ENCODE measurements around the gene SLC38A11.
"Not testable (repeated sequence)": the region's sequence is repeated elsewhere in the genome, so short reads cannot be mapped to it uniquely, and the experiment has no call there.

Gene SLC38A11

DNA sequence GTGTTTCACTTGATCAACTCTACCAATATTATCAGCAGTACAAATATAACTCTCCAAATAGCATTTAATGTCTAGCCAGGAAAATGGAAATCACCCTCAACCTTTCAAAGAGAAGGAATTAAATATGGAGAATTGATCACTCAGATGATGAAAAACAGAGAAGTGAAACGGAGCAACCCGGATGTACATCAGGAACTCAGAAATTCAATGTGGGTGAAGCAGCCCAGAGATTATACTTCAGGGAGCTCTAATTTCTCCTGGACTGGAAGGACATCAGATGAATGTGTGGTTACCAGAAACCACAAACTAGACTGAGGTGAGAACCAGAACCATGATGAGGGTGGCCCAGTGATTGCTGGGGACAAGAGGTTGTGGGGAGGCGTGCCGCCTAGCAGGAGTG lies 78.2 kb downstream of the SLC38A11 start:
- DNase-seq: no peak
- no peak for ATAC-seq

GRCh38 chr2:164875334-164876205 lies 79.8 kb downstream of the SLC38A11 start:
- ATAC-seq (no peak), DNase-seq (no peak)

- ATAC-seq (no peak), DNase-seq (no peak)
These were observed 82.0 kb downstream of the SLC38A11 start for GRCh38 chr2:164873210-164873908.

- no peak for ATAC-seq
These were observed 83.9 kb downstream of the SLC38A11 start for GRCh38 chr2:164871404-164871803.

GRCh38 chr2:164869420-164869772 lies 85.9 kb downstream of the SLC38A11 start:
- ATAC-seq (no peak), DNase-seq (no peak)

More at GRCh38 chr2:164871404-164871803, 83.9 kb downstream of the SLC38A11 start:
- DNase-seq: no peak

- DNase-seq (no peak), ATAC-seq (no peak)
These were observed 86.5 kb downstream of the SLC38A11 start for GRCh38 chr2:164868563-164869419.

DNA sequence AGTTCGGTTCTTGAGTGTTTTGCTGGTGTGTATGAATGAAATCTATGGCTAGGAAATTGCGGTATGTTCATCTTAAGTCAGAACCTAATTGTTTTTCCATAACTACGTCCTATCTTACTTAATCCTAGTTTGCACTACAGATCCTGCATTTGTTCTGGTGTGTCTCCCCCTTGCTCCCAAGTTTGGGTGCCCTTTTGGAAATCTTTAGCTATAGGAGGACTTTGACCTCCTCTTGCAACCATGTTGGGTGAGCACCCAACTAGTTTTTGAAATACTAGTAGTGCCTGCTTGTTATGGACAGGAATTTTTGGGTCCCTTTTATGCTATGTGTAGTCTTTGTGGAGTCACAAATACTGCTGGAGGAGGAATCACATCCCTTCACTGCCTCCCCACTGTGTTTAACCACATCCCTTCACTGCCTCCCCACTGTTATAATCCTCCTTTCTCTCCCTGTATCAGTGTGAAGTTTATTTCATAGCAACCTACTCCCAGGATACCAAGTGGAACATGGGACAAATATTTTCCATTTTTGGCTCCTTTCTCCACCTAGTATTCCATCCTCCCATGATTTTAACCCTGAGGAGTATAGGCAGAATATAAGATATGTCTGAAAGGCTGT lies 87.4 kb downstream of the SLC38A11 start:
- ATAC-seq (no peak), DNase-seq (no peak)

DNA sequence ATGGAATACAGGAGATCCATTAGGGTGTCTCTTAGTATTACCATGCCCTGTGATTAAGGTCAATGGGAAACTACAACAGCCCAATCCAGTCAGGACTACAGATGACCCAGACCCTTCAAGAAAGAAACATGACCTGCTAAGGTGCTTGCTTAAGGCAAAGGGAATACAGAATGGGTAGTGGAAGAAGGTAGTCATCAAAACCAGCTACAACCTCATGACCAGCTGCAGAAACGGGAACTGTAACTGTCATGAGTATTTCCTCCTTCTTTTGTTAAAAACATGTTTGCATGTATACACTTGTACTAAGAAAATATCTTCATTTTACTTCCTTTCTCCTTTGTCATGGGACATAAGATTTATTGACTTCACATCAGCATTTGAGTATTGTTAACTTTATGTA lies 88.9 kb downstream of the SLC38A11 start:
- ATAC-seq, DNase-seq: not testable (repeated sequence)

DNA sequence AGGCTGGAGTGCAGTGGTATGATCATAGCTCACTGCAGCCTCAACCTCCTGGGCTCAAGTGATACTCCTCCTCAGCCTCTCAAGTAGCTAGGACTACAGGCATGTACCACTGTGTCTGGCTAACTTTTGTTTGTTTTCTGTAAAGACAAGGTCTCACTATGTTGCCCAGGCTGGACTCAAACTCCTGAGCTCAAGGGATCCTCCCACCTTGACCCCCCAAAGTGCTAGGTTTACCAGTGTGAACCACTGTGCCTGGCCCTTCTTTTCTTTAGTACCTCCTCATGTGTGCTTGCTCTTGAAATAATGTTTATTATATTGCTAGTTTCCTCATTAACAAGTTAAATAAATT lies 94.7 kb downstream of the SLC38A11 start:
- DNase-seq (no peak), ATAC-seq (no peak)

DNA sequence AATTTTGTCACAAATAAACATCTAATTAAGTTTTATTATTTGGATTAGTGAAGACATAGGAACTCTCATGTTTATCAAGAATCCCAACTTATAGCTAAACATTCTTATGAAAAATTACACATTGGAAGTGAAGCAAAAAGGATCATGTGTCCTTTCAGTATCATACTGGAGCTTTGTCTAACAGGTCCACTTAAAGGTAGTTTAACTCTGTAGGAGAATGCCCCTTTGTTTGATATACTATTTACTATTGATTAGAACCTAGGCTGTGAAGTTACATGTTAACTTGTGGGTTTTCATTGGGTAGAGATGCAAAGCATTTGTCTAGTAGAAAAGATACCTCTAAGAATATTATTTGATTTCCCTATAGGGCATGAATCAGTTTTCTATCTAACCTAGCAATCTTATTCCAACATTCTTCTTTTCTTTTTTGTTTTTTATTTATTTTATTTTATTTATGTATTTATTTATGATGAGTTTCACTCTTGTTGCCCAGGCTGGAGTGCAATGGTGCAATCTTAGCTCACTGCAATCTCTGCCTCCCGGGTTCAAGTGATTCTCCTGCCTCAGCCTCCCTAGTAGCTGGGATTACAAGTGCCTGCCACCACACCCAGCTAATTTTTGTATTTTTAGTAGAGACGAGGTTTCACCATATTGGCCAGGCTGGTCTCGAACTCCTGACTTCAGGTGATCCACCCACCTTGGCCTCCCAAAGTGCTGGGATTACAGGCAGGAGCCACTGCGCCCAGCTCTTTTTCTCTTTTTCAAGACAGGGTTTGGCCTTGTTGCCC lies 95.2 kb downstream of the SLC38A11 start:
- not testable (repeated sequence) for ATAC-seq, DNase-seq

- ATAC-seq: no peak
- DNase-seq: no peak
These were observed 96.0 kb downstream of the SLC38A11 start for GRCh38 chr2:164859251-164859818.

- ATAC-seq (no peak), DNase-seq (no peak)
These were observed 103.2 kb downstream of the SLC38A11 start for GRCh38 chr2:164852086-164852485.

- DNase-seq (no peak), ATAC-seq (no peak)
These were observed 105.1 kb downstream of the SLC38A11 start for GRCh38 chr2:164850235-164850634.

DNA sequence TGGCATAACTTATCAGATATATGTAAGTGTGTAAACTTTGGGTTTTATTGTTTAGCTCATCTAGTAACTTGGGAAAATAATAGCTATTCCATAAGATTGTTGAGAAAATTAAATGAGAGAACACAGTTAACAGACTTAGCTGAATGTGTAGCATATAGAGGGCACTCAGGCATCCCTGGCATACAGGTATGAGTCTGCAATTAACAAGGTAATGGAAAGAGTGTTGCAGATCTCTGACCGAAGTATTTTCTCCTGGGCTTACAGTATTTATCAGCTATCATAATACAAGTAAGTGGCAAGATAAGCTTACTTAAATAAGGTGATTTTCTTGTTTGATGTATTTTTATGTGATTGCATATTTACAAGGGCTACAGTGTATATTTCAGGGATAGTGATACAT lies 105.8 kb downstream of the SLC38A11 start:
- no peak for ATAC-seq
- DNase-seq: no peak

GRCh38 chr2:164847981-164848741 lies 107.2 kb downstream of the SLC38A11 start:
- DNase-seq (no peak), ATAC-seq (no peak)

DNA sequence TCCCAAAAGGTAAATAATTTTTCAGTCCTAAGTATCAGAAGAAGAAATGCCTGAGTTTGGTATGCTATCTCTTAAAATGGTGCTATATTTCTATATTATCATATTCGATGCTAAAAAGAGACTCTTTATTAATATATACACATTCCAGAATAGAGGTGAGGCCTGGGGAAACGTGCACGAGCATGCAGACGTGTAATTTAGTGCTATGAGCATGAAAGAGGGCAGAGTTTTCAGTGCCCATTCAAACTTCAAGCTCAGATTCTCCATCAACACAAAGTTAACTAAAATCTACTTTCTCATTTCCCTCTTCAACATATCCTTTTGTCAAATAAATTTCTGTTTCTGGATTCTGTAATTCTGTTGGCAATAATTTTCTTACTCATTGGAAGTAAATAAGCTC lies 108.0 kb downstream of the SLC38A11 start:
- ATAC-seq (no peak), DNase-seq (no peak)

DNA sequence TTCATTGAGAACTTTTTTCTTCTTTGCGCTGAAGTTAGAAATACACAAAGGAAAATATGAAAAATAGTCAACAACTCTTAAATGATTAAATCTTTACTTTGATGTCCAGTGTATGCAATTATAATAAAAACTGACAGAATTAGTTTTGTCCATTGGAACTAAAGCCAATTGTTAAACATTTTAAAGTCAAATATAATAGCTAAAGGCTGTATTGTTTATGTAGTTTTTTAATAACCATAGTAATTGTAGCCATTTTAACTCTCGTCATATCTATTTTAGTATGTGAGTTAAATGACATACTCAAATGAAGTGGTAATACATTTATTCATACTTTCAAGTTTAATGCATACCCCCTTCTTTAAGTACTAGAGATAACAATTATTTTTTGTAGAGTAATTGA lies 109.0 kb downstream of the SLC38A11 start:
- no peak for ATAC-seq

More for the DNA sequence above, 109.0 kb downstream of the SLC38A11 start:
- no peak for DNase-seq

Data from stimulated activated naive CD8-positive, alpha-beta T cell treated with anti-CD3 and anti-CD28 coated beads, Interleukin-15, Interleukin-2, amounts not matched to agents 100 U/mL and 50 U/mL, for 24 hours (primary cell).